Liver (tissue), 9 donors: ENCODE data around the gene DPM3. TPM values are rescaled to one million over a fixed set of nuclear protein-coding genes. Genes with fewer than 3 reads are reported as not detected.

Experiments
- DNase-seq: peaks from one replicate; pipeline ENCODE4 v3.0.0-alpha.2; 2017; ENCODE audit warnings: low spot score
- H3K27ac ChIP-seq, 2 donors: one replicate each; pipeline ENCODE4 v1.7.0; 2013; ENCODE audit warnings: inconsistent platforms in 2 of 2, low read length in 2 of 2, control low read depth in 1 of 2, low read depth in 1 of 2, mild to moderate bottlenecking in 1 of 2
- H3K27me3 ChIP-seq, 4 donors: one replicate each; pipeline versions ENCODE4 v1.6.1 to v1.7.0; 2013; ENCODE audit warnings: low read length in 3 of 4, inconsistent platforms in 1 of 4, mild to moderate bottlenecking in 1 of 4, moderate library complexity in 1 of 4; ENCODE audit not compliant: control insufficient read depth in 4 of 4, insufficient read depth in 4 of 4
- H3K36me3 ChIP-seq, 4 donors: one replicate each; pipeline versions ENCODE4 v1.6.1 to v1.7.0; 2013; ENCODE audit warnings: low read length in 3 of 4, mild to moderate bottlenecking in 3 of 4, low read depth in 1 of 4, moderate library complexity in 1 of 4; ENCODE audit not compliant: control insufficient read depth in 4 of 4, insufficient read depth in 3 of 4
- H3K4me1 ChIP-seq, 4 donors: one replicate each; pipeline versions ENCODE4 v1.6.1 to v1.7.0; 2013; ENCODE audit warnings: low read length in 3 of 4, mild to moderate bottlenecking in 3 of 4, moderate library complexity in 1 of 4; ENCODE audit not compliant: control insufficient read depth in 4 of 4, insufficient read depth in 4 of 4
- H3K4me3 ChIP-seq, 3 donors: one replicate each; pipeline versions ENCODE4 v1.6.1 to v1.7.0; 2013; ENCODE audit warnings: low read length in 3 of 3, control low read depth in 1 of 3, low read depth in 1 of 3, mild to moderate bottlenecking in 1 of 3
- H3K9ac ChIP-seq, 2 donors: one replicate each; pipeline ENCODE4 v1.7.0; 2013; ENCODE audit warnings: low read length in 2 of 2, mild to moderate bottlenecking in 2 of 2, moderate library complexity in 2 of 2, control low read depth in 1 of 2, low read depth in 1 of 2
- H3K9me3 ChIP-seq, 4 donors: one replicate each; pipeline versions ENCODE4 v1.6.1 to v1.7.0; 2013; ENCODE audit warnings: low read length in 3 of 4; ENCODE audit not compliant: control insufficient read depth in 4 of 4
- EGR1 ChIP-seq, 2 donors: IDR thresholded peaks; 2 replicates each; pipeline ENCODE4 v1.6.1; 2016 to 2018; ENCODE audit warnings: antibody characterized with exemption in 2 of 2, low read depth in 2 of 2
- FOXA1 ChIP-seq: IDR thresholded peaks from 2 replicates; pipeline ENCODE4 v1.6.1; 2016; ENCODE audit warnings: antibody characterized with exemption
- FOXA2 ChIP-seq: IDR thresholded peaks from 2 replicates; pipeline ENCODE4 v1.6.1; 2016; ENCODE audit warnings: antibody characterized with exemption
- GABPA ChIP-seq, 2 donors: IDR thresholded peaks in 1 of 2; conservative IDR thresholded peaks in 1 of 2; 2 replicates each; pipeline ENCODE4 v1.6.1; 2016; ENCODE audit warnings: antibody characterized with exemption in 2 of 2, mild to moderate bottlenecking in 1 of 2, moderate library complexity in 1 of 2
- HNF4A ChIP-seq, 2 donors: conservative IDR thresholded peaks; 2 replicates each; pipeline ENCODE4 v1.6.1; 2016; ENCODE audit warnings: antibody characterized with exemption in 2 of 2, mild to moderate bottlenecking in 2 of 2
- RAD21 ChIP-seq, 2 donors: IDR thresholded peaks; 2 replicates each; pipeline ENCODE4 v1.6.1; 2016; ENCODE audit warnings: antibody characterized with exemption in 2 of 2, mild to moderate bottlenecking in 2 of 2
- RXRA ChIP-seq, 2 donors: IDR thresholded peaks; 2 replicates each; pipeline ENCODE4 v1.6.1; 2017 to 2018; ENCODE audit warnings: antibody characterized with exemption in 2 of 2, mild to moderate bottlenecking in 1 of 2
- TAF1 ChIP-seq: conservative IDR thresholded peaks from 2 replicates; pipeline ENCODE4 v1.6.1; 2016; ENCODE audit warnings: antibody characterized with exemption, mild to moderate bottlenecking
- YY1 ChIP-seq: IDR thresholded peaks from 2 replicates; pipeline ENCODE4 v1.6.1; 2016; ENCODE audit warnings: antibody characterized with exemption, mild to moderate bottlenecking
- WGBS: extraction: QIAGEN DNeasy Blood & Tissue Kit; methylation state at CpG from one replicate; pipeline ENCODE4 v1.1.7; 2013; 5-methylcytosine and 5-hydroxymethylcytosine counted together
- polyA plus RNA-seq, 2 donors: library from polyadenylated mRNA; stranded (reverse) in 1 of 2; unstranded in 1 of 2; fragments of 200-250 nt in 1 of 2; fragments of >200 nt in 1 of 2; fragmentation: Nextera tagmentation in 1 of 2; extraction: Ambion mirVana in 1 of 2; gene quantifications; one replicate each; pipeline versions ENCODE4 v1.2.1 to v1.2.3, GENCODE V29; 2013 to 2015
- total RNA-seq, 2 donors: library from RNA; depleted of rRNA; stranded (reverse); fragments of >200 nt; gene quantifications; one replicate each; pipeline ENCODE4 v1.2.3, GENCODE V29; 2014
- TF ChIP-seq, protein P1 (sequence below): IDR thresholded peaks from 2 replicates; pipeline ENCODE4 v1.6.1; 2016; ENCODE audit warnings: antibody characterized with exemption
- TF ChIP-seq, protein P2 (sequence below): IDR thresholded peaks from 2 replicates; pipeline ENCODE4 v1.6.1; 2016; ENCODE audit warnings: antibody characterized with exemption, mild to moderate bottlenecking
- TF ChIP-seq, protein P3 (sequence below): IDR thresholded peaks from 2 replicates; pipeline ENCODE4 v1.6.1; 2016; ENCODE audit warnings: antibody characterized with exemption
- TF ChIP-seq, protein P4 (sequence below): fragments of 150-350 bp; IDR thresholded peaks from 2 replicates; pipeline ENCODE4 v1.5.1; 2017; ENCODE audit warnings: improper control_type of control experiment, low read depth, low read length; ENCODE audit not compliant: missing input control
- donor health status: healthy.
- donor health status: healthy.
- donor health status: healthy.
- donor health status: healthy.
- donor health status: healthy.

Gene DPM3
- total and polyA plus RNA-seq, 4 donors = 27.3 to 134 (median 69.1) TPM

DNA sequence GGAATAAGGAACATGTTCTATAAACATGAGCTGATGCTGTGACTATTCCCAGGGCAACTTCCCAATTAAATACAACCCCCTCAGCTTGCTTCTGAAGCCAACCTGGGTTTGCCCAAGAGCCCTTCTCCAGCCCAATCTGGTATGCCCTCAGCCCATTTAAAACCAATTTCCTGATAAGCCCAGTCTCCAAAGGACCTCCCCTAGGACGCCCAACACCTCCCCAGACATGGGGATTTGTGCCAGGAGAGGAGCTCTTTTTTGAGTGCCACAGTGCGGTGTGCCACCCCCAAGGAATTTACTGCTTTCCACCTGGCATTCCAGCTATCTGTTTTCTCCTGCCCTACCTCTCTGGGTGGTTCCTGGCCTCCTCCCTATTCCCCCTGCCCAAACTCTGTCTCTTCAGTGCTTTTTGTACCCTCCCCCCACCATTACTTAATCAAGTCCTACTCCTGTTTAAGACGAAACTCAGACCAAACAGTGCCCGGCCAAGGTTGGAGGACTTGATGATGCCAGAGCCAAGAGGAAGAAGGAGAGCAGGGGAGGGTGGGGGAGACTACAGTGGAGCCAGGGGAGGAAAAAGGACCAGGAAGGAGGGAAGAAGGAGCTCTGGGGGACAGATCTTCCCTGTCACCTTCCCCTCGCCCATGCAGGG is 24.1 kb downstream of the DPM3 start:
- 82% methylated on average over 5 of the region's 5 CpGs for WGBS
- no peak overlapping the region for H3K4me3 ChIP-seq
- H3K9ac ChIP-seq = no peak overlapping the region
- no peaks in the 10 kb centered on the region for H3K36me3 ChIP-seq
- DNase-seq = no peak
- TF ChIP-seq EGR1 (IDR thresholded peaks at IDR 0.05; ENCODE audit: low read depth in 2 of 2) = no peak
- TF ChIP-seq, protein P1, sequence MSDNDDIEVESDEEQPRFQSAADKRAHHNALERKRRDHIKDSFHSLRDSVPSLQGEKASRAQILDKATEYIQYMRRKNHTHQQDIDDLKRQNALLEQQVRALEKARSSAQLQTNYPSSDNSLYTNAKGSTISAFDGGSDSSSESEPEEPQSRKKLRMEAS = no peak
- TF ChIP-seq, protein P2, sequence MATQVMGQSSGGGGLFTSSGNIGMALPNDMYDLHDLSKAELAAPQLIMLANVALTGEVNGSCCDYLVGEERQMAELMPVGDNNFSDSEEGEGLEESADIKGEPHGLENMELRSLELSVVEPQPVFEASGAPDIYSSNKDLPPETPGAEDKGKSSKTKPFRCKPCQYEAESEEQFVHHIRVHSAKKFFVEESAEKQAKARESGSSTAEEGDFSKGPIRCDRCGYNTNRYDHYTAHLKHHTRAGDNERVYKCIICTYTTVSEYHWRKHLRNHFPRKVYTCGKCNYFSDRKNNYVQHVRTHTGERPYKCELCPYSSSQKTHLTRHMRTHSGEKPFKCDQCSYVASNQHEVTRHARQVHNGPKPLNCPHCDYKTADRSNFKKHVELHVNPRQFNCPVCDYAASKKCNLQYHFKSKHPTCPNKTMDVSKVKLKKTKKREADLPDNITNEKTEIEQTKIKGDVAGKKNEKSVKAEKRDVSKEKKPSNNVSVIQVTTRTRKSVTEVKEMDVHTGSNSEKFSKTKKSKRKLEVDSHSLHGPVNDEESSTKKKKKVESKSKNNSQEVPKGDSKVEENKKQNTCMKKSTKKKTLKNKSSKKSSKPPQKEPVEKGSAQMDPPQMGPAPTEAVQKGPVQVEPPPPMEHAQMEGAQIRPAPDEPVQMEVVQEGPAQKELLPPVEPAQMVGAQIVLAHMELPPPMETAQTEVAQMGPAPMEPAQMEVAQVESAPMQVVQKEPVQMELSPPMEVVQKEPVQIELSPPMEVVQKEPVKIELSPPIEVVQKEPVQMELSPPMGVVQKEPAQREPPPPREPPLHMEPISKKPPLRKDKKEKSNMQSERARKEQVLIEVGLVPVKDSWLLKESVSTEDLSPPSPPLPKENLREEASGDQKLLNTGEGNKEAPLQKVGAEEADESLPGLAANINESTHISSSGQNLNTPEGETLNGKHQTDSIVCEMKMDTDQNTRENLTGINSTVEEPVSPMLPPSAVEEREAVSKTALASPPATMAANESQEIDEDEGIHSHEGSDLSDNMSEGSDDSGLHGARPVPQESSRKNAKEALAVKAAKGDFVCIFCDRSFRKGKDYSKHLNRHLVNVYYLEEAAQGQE = no peak
- TF ChIP-seq FOXA2 = no peak
- TF ChIP-seq, protein P3, sequence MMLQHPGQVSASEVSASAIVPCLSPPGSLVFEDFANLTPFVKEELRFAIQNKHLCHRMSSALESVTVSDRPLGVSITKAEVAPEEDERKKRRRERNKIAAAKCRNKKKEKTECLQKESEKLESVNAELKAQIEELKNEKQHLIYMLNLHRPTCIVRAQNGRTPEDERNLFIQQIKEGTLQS = no peak
- TF ChIP-seq RAD21 (IDR thresholded peaks at IDR 0.05) = no peak
- TF ChIP-seq TAF1 = no peak
- TF ChIP-seq GABPA (IDR thresholded peaks at IDR 0.05 in 1 of 2, conservative IDR thresholded peaks at IDR 0.05 in 1 of 2) = no peak
- no peaks in the 10 kb centered on the region for H3K4me1 ChIP-seq
- H3K9me3 ChIP-seq = no peaks in the 10 kb centered on the region
- no peak overlapping the region for H3K27ac ChIP-seq
- H3K27me3 ChIP-seq = no peaks in the 10 kb centered on the region

DNA sequence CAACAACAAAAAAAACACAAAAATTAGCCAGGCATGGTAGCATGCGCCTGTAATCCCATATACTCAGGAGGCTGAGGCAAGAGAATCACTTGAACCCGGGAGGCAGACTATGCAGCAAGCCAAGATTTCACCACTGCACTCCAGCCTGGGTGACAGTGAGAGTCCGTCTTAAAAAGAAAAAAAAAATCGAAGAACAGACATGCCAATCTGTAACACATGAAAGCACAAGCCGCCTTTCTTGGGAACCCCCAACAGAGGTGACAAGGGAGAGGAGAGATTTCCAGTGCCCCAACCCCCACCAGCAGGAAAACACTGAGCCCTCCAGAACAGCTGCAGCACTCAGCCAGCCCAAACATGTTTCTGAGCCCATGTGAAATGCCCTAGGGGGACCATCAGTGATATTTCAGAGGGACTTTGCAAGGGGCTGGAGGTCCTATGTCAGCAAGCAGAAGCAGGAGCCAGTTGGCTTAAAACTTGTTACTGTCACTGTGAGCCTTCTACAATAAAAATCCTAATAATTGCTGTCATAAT is 26.8 kb downstream of the DPM3 start:
- Histone ChIP-seq H3K4me3 (no peak overlapping the region), H3K36me3 (no peaks in the 10 kb centered on the region), H3K27me3 (no peaks in the 10 kb centered on the region), H3K27ac (no peak overlapping the region), H3K9ac (no peak overlapping the region), H3K9me3 (no peaks in the 10 kb centered on the region), H3K4me1 (peaks cover 0 to under 1% (median 0%) of the 10 kb centered on the region in 4 donors)
- DNase-seq = no peak
- WGBS = 90% methylated on average over 5 of the region's 5 CpGs
- TF ChIP-seq, protein P4, sequence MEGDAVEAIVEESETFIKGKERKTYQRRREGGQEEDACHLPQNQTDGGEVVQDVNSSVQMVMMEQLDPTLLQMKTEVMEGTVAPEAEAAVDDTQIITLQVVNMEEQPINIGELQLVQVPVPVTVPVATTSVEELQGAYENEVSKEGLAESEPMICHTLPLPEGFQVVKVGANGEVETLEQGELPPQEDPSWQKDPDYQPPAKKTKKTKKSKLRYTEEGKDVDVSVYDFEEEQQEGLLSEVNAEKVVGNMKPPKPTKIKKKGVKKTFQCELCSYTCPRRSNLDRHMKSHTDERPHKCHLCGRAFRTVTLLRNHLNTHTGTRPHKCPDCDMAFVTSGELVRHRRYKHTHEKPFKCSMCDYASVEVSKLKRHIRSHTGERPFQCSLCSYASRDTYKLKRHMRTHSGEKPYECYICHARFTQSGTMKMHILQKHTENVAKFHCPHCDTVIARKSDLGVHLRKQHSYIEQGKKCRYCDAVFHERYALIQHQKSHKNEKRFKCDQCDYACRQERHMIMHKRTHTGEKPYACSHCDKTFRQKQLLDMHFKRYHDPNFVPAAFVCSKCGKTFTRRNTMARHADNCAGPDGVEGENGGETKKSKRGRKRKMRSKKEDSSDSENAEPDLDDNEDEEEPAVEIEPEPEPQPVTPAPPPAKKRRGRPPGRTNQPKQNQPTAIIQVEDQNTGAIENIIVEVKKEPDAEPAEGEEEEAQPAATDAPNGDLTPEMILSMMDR = no peak
- TF ChIP-seq HNF4A (conservative IDR thresholded peaks at IDR 0.05) (no peak), YY1 (no peak), RXRA (IDR thresholded peaks at IDR 0.05) (no peak), FOXA2 (no peak), FOXA1 (no peak)
